SW 1271 (cell line): ENCODE measurements around the gene C6orf62.
"Not testable (repeated sequence)": the region's sequence is repeated elsewhere in the genome, so short reads cannot be mapped to it uniquely, and the experiment has no call there.

Experiments used
- DNase-seq, 2 experiments: peaks; one replicate each; lab custom pipeline; 2025; lab: John Stamatoyannopoulos, UW

The C6orf62 gene

GRCh38 chr6:24743265-24743943 lies 24.4 kb upstream of the C6orf62 start:
- peak; percentile 53 to 92 for DNase-seq

GRCh38 chr6:24742216-24742738 lies 23.3 kb upstream of the C6orf62 start:
- no peak for DNase-seq

GRCh38 chr6:24740861-24741260 lies 21.9 kb upstream of the C6orf62 start:
- no peak for DNase-seq

- no peak for DNase-seq
Observed at GRCh38 chr6:24738741-24739140, 19.8 kb upstream of the C6orf62 start.

- not testable (repeated sequence) for DNase-seq
Observed at GRCh38 chr6:24734710-24735109, 15.8 kb upstream of the C6orf62 start.

- DNase-seq: no peak
Observed at GRCh38 chr6:24734166-24734565, 15.2 kb upstream of the C6orf62 start.

- DNase-seq: not testable (repeated sequence)
Observed at GRCh38 chr6:24731456-24732134, 12.6 kb upstream of the C6orf62 start.

GRCh38 chr6:24730653-24731052 lies 11.7 kb upstream of the C6orf62 start:
- not testable (repeated sequence) for DNase-seq

GRCh38 chr6:24723270-24723669 lies 4.3 kb upstream of the C6orf62 start:
- no peak for DNase-seq

- DNase-seq: no peak
Observed at GRCh38 chr6:24721461-24722215, 2.7 kb upstream of the C6orf62 start.

GRCh38 chr6:24720604-24721460 lies 1.9 kb upstream of the C6orf62 start:
- peak; percentile 99 for DNase-seq

GRCh38 chr6:24720131-24720603 lies 1.2 kb upstream of the C6orf62 start:
- DNase-seq: peak in 1 of 2 experiments; percentile 38

- DNase-seq: peak in 1 of 2 experiments; percentile 32
Observed at GRCh38 chr6:24718449-24719124, 367 bp downstream of the C6orf62 start.

GRCh38 chr6:24716602-24717148 lies 2.3 kb downstream of the C6orf62 start:
- not testable (repeated sequence) for DNase-seq

- DNase-seq: no peak
Observed at GRCh38 chr6:24710519-24711303, 8.2 kb downstream of the C6orf62 start.

GRCh38 chr6:24709014-24709711 lies 9.8 kb downstream of the C6orf62 start:
- no peak for DNase-seq

- DNase-seq: no peak
Observed at GRCh38 chr6:24708612-24709011, 10.3 kb downstream of the C6orf62 start.

- no peak for DNase-seq
Observed at GRCh38 chr6:24704468-24704867, 14.5 kb downstream of the C6orf62 start.

GRCh38 chr6:24702720-24703282 lies 16.2 kb downstream of the C6orf62 start:
- DNase-seq: no peak
